CD4-positive, alpha-beta memory T cell (primary cell): ENCODE measurements around the gene PRICKLE2. TPM values are rescaled to one million over a fixed set of nuclear protein-coding genes. Genes with fewer than 3 reads are reported as not detected.

Experiments used
- CTCF ChIA-PET: fragments of 350-600 bp; sonication (Branson Sonifier 250); formaldehyde crosslinking; loops from one replicate; lab custom pipeline; 2021; ENCODE audit warnings: inconsistent platforms; ENCODE audit not compliant: partially characterized antibody; lab: Charles Lee
- POLR2A ChIA-PET: fragments of 350-600 bp; sonication (Branson Sonifier 250); formaldehyde crosslinking; loops from one replicate; lab custom pipeline; 2021; ENCODE audit not compliant: partially characterized antibody; lab: Charles Lee
- DNase-seq, 5 donors: peaks; one replicate each; pipeline versions ENCODE4 v3.0.0 to v3.0.0-alpha.2; 2020 to 2022; ENCODE audit warnings: mixed read lengths in 1 of 5
- H3K27ac ChIP-seq: one replicate; pipeline ENCODE4 v1.7.0; 2013; ENCODE audit warnings: low read depth, low read length
- H3K27me3 ChIP-seq: 2 replicates; pipeline ENCODE4 v1.7.0; 2013; ENCODE audit warnings: mild to moderate bottlenecking, low read length, moderate library complexity; ENCODE audit not compliant: insufficient read depth
- H3K36me3 ChIP-seq: 2 replicates; pipeline ENCODE4 v1.7.0; 2013; ENCODE audit warnings: mild to moderate bottlenecking, low read length, moderate library complexity; ENCODE audit not compliant: insufficient read depth
- H3K4me1 ChIP-seq: 2 replicates; pipeline ENCODE4 v1.7.0; 2013; ENCODE audit warnings: mild to moderate bottlenecking, low read length, moderate library complexity; ENCODE audit not compliant: insufficient read depth
- H3K4me3 ChIP-seq, 2 donors: one replicate each; pipeline ENCODE4 v1.7.0; 2013; ENCODE audit warnings: low read length in 2 of 2, mild to moderate bottlenecking in 1 of 2
- H3K9me3 ChIP-seq, 2 donors: one replicate each; pipeline ENCODE4 v1.7.0; 2013; ENCODE audit warnings: low read length in 2 of 2, control low read depth in 1 of 2; ENCODE audit not compliant: control insufficient read depth in 1 of 2
- H3K27ac Mint-ChIP-seq, 7 donors: one replicate each; pipeline ENCODE4 v1.8.0; 2020 to 2021; ENCODE audit warnings: mixed read lengths in 7 of 7, mild to moderate bottlenecking in 6 of 7, inconsistent platforms in 3 of 7, moderate library complexity in 3 of 7
- H3K27me3 Mint-ChIP-seq, 2 donors: one replicate each; pipeline ENCODE4 v1.8.0; 2020 to 2021; ENCODE audit warnings: mixed read lengths in 2 of 2
- H3K36me3 Mint-ChIP-seq, 2 donors: one replicate each; pipeline ENCODE4 v1.8.0; 2020 to 2021; ENCODE audit warnings: mixed read lengths in 2 of 2, inconsistent platforms in 1 of 2, mild to moderate bottlenecking in 1 of 2
- H3K4me1 Mint-ChIP-seq, 4 donors: one replicate each; pipeline ENCODE4 v1.8.0; 2020 to 2021; ENCODE audit warnings: mixed read lengths in 4 of 4, mild to moderate bottlenecking in 1 of 4
- H3K4me3 Mint-ChIP-seq, 8 donors: one replicate each; pipeline ENCODE4 v1.8.0; 2020 to 2021; ENCODE audit warnings: mixed read lengths in 8 of 8, mild to moderate bottlenecking in 7 of 8, moderate library complexity in 6 of 8, inconsistent platforms in 3 of 8
- H3K9me3 Mint-ChIP-seq, 8 donors: one replicate each; pipeline ENCODE4 v1.8.0; 2020 to 2021; ENCODE audit warnings: mixed read lengths in 8 of 8, mild to moderate bottlenecking in 5 of 8, inconsistent platforms in 3 of 8, moderate library complexity in 1 of 8
- intact Hi-C: fragments of 100-400 bp; cut with micrococcal nuclease; formaldehyde crosslinking; loops from one replicate; pipeline ENCODE4 v1.15.1; 2023
- polyA plus RNA-seq, 2 donors: library from polyadenylated mRNA; unstranded; fragments of 300-500 nt; fragmentation: Illumina TruSeq; gene quantifications; one replicate each; pipeline ENCODE4 v1.2.3, GENCODE V29; 2021
- total RNA-seq, 2 experiments: library from RNA; stranded (reverse); gene quantifications; one replicate each; pipeline ENCODE4 v1.2.3, GENCODE V29; 2021

The PRICKLE2 gene
- total and polyA plus RNA-seq, 4 experiments from 2014 or later, result not detected

DNA sequence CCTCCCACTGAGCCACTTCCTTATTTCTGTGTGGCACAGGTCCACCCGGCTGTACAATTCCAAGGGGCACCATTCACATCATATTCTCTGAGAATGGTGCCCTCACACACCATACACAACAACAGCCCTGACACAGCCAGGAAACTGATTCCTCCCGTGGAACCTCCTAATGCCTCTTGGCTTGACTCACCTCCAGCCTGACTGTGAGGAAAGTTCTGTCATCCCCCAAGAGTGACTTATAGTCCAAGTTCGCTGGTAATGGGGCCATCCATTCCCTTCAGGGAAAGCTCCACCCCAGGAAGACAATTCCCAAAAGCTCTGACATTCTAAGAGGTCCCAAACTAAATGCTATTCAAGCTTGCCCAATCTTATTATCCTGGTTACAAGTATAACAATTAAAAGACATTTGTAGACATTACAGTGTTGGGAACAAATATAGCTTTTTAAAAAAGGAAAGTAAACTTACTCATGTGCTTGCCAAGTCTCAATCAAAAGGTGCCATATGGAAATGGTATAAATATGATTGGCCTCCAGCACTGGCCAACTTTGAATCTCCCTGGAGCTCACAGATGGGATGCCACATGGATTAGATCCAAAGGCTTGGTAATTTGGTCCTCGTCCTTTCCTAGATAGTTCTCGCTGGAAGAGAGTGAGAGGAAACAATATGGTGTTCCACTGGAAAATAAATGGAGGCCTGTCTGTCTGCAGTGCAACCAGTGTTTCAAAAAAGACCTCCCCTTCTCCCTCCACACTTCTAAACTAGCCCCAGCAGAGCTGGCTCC lies 145.7 kb downstream of the PRICKLE2 start:
- CTCF ChIA-PET, result interaction anchor here (0.9 kb wide), 1 partner anchor 11 kb away, joined by 3 read pairs; no protein-coding TSS in a partner anchor
- peaks cover 8 to 25% of the 10 kb centered on the region in 2 donors for H3K27me3 Mint-ChIP-seq

DNA sequence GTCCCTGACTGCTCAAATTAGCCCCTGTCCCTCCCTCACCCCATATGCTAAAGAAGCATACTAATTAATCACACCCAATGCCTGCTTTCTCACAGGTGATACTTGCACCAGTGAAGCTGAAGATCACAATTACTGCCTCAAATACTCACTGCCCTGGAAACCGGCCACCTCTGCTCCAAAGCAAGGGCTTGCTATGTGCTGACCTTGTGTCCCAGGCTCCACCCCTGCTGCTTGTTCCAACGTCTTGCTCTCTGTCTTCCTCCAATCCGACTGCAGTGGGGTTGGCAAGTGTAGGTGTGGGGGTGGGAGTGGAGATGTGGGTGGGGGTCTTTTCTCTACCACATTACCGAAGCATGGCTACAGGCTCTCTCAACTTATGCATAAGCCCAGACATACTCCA lies 146.3 kb downstream of the PRICKLE2 start:
- peaks cover 0 to 1% (median 0%) of the 10 kb centered on the region in 8 donors for H3K9me3 Mint-ChIP-seq
- no peak overlapping the region for H3K27ac Mint-ChIP-seq
- Histone ChIP-seq H3K4me1 (no peaks in the 10 kb centered on the region), H3K9me3 (no peaks in the 10 kb centered on the region), H3K4me3 (no peak overlapping the region), H3K36me3 (no peaks in the 10 kb centered on the region), H3K27me3 (no peaks in the 10 kb centered on the region), H3K27ac (no peak overlapping the region)
- H3K36me3 Mint-ChIP-seq, result no peaks in the 10 kb centered on the region
- no peak overlapping the region for H3K4me3 Mint-ChIP-seq
- intact Hi-C loops, result no loop called here
- no peak for DNase-seq
- POLR2A ChIA-PET, result no interaction called here
- CTCF ChIA-PET, result no interaction called here
- no peaks in the 10 kb centered on the region for H3K4me1 Mint-ChIP-seq
- H3K27me3 Mint-ChIP-seq, result peaks cover 10 to 28% of the 10 kb centered on the region in 2 donors

More for the DNA sequence above, 145.7 kb downstream of the PRICKLE2 start:
- no peaks in the 10 kb centered on the region for H3K4me1 Mint-ChIP-seq
- no peaks in the 10 kb centered on the region for H3K36me3 Mint-ChIP-seq
- H3K27ac Mint-ChIP-seq, result no peak overlapping the region
- H3K4me3 Mint-ChIP-seq, result no peak overlapping the region
- Histone ChIP-seq H3K9me3 (no peaks in the 10 kb centered on the region), H3K36me3 (no peaks in the 10 kb centered on the region), H3K4me1 (no peaks in the 10 kb centered on the region), H3K27me3 (no peaks in the 10 kb centered on the region), H3K27ac (no peak overlapping the region), H3K4me3 (no peak overlapping the region)
- POLR2A ChIA-PET, result no interaction called here
- intact Hi-C loops, result no loop called here
- peaks cover 0 to 1% (median 0%) of the 10 kb centered on the region in 8 donors for H3K9me3 Mint-ChIP-seq
- no peak for DNase-seq

DNA sequence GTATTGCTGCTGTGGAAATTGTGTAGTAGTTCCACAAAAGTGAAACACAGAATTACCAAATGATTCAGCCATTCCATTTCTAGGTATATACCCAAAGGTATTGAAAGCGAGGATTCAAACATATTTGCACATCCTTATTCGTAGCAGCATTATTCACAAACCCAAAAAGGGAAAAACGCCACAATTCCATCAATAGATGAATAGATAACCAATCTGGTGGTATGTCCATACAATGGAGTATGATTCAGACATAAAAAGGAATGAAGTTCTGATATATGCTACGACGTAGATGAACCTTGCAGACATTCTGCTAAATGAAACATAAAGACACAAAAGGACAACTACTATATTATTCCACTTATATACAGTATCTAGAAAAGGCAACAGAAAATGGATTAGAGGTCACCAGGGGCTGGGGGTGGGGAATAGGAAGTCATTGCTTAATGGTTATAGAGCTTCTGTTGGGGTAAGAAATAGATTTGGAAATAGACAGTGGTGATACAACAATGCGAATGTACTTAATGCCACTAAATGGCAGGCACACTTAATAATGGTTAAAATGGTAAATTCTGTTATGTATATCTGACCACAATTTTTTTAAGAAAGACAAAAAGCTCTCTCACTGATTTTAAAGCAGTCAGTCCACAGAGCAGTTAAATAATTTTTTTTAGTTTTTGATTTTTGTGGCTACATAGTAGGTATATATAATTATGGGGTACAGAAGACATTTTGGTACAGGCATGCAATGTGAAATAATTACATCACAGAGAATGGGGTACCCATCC lies 150.2 kb downstream of the PRICKLE2 start:
- ChIA-PET POLR2A (no interaction called here), CTCF (no interaction called here)
- Histone ChIP-seq H3K27ac (no peak overlapping the region), H3K9me3 (no peaks in the 10 kb centered on the region), H3K4me1 (no peaks in the 10 kb centered on the region), H3K4me3 (no peak overlapping the region), H3K27me3 (no peaks in the 10 kb centered on the region), H3K36me3 (no peaks in the 10 kb centered on the region)
- H3K4me1 Mint-ChIP-seq, result no peaks in the 10 kb centered on the region
- H3K27me3 Mint-ChIP-seq, result peaks cover 21 to 36% of the 10 kb centered on the region in 2 donors
- H3K9me3 Mint-ChIP-seq, result peaks cover 0 to 5% (median 0%) of the 10 kb centered on the region in 8 donors
- H3K4me3 Mint-ChIP-seq, result no peak overlapping the region
- intact Hi-C loops, result no loop called here
- no peak for DNase-seq
- no peaks in the 10 kb centered on the region for H3K36me3 Mint-ChIP-seq
- H3K27ac Mint-ChIP-seq, result no peak overlapping the region

DNA sequence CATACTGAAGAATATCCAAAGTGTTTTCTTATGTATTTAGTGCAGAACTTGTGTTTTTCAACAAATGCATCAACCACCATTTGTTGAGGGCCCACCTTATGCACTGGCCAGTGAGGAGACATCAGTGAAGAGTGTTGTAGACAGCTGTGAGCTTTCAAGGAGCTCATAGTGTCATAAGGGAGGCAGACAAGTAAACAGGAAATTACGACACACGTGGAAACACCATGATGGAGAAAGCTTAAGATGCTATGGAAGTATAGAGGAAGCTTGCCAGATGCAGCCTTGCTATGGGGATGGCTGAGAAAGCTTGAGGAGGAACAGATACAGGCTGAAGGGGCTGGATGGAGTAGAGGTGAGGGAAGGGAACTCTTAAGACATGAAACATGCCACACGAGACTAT lies 151.2 kb downstream of the PRICKLE2 start:
- H3K9me3 Mint-ChIP-seq, result peaks cover 0 to 5% (median 0%) of the 10 kb centered on the region in 8 donors
- no peak overlapping the region for H3K27ac Mint-ChIP-seq
- no peaks in the 10 kb centered on the region for H3K4me1 Mint-ChIP-seq
- H3K36me3 ChIP-seq, result no peaks in the 10 kb centered on the region
- POLR2A ChIA-PET, result no interaction called here
- CTCF ChIA-PET, result no interaction called here
- no peak overlapping the region for H3K4me3 ChIP-seq
- no peaks in the 10 kb centered on the region for H3K9me3 ChIP-seq
- no peaks in the 10 kb centered on the region for H3K27me3 ChIP-seq
- H3K36me3 Mint-ChIP-seq, result no peaks in the 10 kb centered on the region
- no peak for DNase-seq
- H3K27ac ChIP-seq, result no peak overlapping the region
- no peaks in the 10 kb centered on the region for H3K4me1 ChIP-seq
- intact Hi-C loops, result no loop called here
- no peak overlapping the region for H3K4me3 Mint-ChIP-seq
- peaks cover 19 to 35% of the 10 kb centered on the region in 2 donors for H3K27me3 Mint-ChIP-seq

DNA sequence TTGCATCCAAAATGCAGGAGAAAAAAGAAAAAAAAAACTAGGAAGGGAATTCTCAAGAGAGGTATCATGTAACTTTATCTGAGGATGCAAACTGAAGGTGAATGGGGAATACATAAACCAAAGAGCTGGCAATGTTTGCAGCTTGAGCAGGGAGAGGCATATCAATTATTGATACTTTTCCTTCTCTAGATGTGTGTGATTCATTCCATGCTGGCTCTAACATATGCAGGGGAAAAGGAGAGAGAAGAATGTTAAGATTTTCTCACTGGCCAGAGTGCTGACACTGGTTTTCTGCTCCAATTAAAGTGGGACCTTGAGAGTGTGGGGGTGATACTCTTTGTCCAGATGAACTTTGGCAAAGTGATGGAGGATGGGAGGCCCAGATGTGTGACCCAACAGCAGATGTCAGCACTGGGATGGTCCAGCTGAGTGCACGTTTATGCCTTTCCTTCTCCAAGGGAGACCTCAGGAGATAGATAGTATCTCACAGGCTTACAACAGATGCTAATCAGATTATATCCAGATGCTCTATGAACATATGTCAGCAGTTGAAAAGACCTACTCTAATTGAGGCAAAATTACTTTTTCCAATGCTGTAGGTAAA lies 152.0 kb downstream of the PRICKLE2 start:
- H3K27ac ChIP-seq, result no peak overlapping the region
- Mint-ChIP-seq H3K36me3 (no peaks in the 10 kb centered on the region), H3K4me1 (no peaks in the 10 kb centered on the region), H3K27me3 (peaks cover 22 to 30% of the 10 kb centered on the region in 2 donors), H3K9me3 (peaks cover 0 to 5% (median 0%) of the 10 kb centered on the region in 8 donors), H3K27ac (no peak overlapping the region), H3K4me3 (no peak overlapping the region)
- intact Hi-C loops, result no loop called here
- H3K4me1 ChIP-seq, result no peaks in the 10 kb centered on the region
- no peak for DNase-seq
- H3K36me3 ChIP-seq, result no peaks in the 10 kb centered on the region
- ChIA-PET POLR2A (no interaction called here), CTCF (no interaction called here)
- no peak overlapping the region for H3K4me3 ChIP-seq
- H3K27me3 ChIP-seq, result no peaks in the 10 kb centered on the region
- no peaks in the 10 kb centered on the region for H3K9me3 ChIP-seq

DNA sequence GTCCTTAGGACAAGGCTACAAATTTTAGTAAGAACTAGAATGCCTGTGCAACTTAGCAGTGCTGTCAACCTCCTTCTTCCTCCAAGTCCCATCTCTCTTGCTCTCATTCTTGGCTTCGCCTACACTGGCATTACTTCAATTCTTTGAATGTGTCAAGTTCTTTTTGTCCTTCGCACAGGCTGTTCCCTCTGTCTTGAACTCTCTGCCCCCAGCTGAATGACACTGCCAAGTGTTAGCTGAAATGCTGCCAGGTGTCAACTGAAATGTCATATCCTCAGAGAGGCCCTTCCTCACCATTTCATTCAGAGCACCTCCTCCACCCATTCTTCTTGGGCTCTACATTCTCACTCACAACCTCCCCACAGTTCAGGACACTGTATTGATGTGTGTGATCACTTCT lies 153.1 kb downstream of the PRICKLE2 start:
- no peaks in the 10 kb centered on the region for H3K36me3 Mint-ChIP-seq
- intact Hi-C loops, result no loop called here
- Histone ChIP-seq H3K27me3 (no peaks in the 10 kb centered on the region), H3K36me3 (no peaks in the 10 kb centered on the region), H3K27ac (no peak overlapping the region), H3K4me3 (no peak overlapping the region), H3K9me3 (no peaks in the 10 kb centered on the region), H3K4me1 (no peaks in the 10 kb centered on the region)
- H3K27ac Mint-ChIP-seq, result no peak overlapping the region
- H3K4me1 Mint-ChIP-seq, result no peaks in the 10 kb centered on the region
- H3K9me3 Mint-ChIP-seq, result peaks cover 0 to 5% (median 0%) of the 10 kb centered on the region in 8 donors
- POLR2A ChIA-PET, result no interaction called here
- no peak for DNase-seq
- H3K27me3 Mint-ChIP-seq, result peaks cover 22 to 26% of the 10 kb centered on the region in 2 donors
- CTCF ChIA-PET, result no interaction called here
- H3K4me3 Mint-ChIP-seq, result no peak overlapping the region

DNA sequence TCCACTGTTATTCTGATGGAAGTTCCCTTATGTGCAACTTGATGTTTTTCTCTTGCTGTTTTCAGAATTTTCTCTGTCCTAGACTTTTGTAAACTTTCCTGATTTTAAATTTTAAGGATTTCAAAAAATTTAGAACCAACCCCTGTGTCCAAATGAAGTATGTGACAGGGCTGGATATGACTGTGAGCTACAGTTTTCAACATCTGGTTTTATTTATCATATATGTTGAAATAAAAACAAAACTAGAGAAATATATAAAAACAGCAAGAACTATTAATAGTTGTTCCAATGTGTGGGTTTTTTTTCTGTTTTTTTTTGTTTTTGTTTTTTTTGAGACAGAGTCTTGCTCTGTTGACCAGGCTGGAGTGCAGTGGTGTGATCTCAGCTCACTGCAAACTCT lies 154.6 kb downstream of the PRICKLE2 start:
- no peak overlapping the region for H3K4me3 ChIP-seq
- no peak overlapping the region for H3K27ac Mint-ChIP-seq
- no peaks in the 10 kb centered on the region for H3K4me1 ChIP-seq
- H3K27ac ChIP-seq, result no peak overlapping the region
- H3K27me3 ChIP-seq, result no peaks in the 10 kb centered on the region
- H3K9me3 ChIP-seq, result no peaks in the 10 kb centered on the region
- H3K36me3 Mint-ChIP-seq, result no peaks in the 10 kb centered on the region
- H3K4me1 Mint-ChIP-seq, result no peaks in the 10 kb centered on the region
- no peak for DNase-seq
- H3K27me3 Mint-ChIP-seq, result peaks cover 24% of the 10 kb centered on the region in 2 donors
- no peaks in the 10 kb centered on the region for H3K36me3 ChIP-seq
- intact Hi-C loops, result no loop called here
- ChIA-PET CTCF (no interaction called here), POLR2A (no interaction called here)
- H3K9me3 Mint-ChIP-seq, result peaks cover 0 to 5% (median 0%) of the 10 kb centered on the region in 8 donors
- no peak overlapping the region for H3K4me3 Mint-ChIP-seq
